PC-3 (cell line): Measurements from ENCODE around the gene MED28. TPM values are rescaled to one million over a fixed set of nuclear protein-coding genes. Genes with fewer than 3 reads are reported as not detected.

Source experiments
- ATAC-seq: fragments of 200-7000 bp; cut with Tn5 transposase; 2 replicates; pipeline ENCODE4 v1.9.1; 2020; ENCODE audit warnings: mild to moderate bottlenecking, moderate library complexity
- BruUV-seq: library from RNA; stranded (reverse); fragments of 400-500 nt; replicated peaks from 2 replicates; lab custom pipeline; 2021; lab: Mats Ljungman, UMichigan
- CTCF ChIA-PET: fragments of 300-600 bp; sonication (Branson Sonifier 250); formaldehyde crosslinking; loops from one replicate; lab custom pipeline; 2022; ENCODE audit warnings: antibody characterized with exemption; lab: Charles Lee
- POLR2A ChIA-PET: fragments of 300-600 bp; sonication (Branson Sonifier 250); formaldehyde crosslinking; loops from one replicate; lab custom pipeline; 2022; ENCODE audit warnings: antibody characterized with exemption; ENCODE audit not compliant: unreplicated experiment; lab: Charles Lee
- DNase-seq: peaks from one replicate; pipeline ENCODE4 v3.0.0-alpha.2; 2015
- H2AFZ ChIP-seq: fragments of 300-600 bp; sonication (generic); 2 replicates; pipeline ENCODE4 v1.6.0; 2016; ENCODE audit warnings: antibody characterized with exemption, low read length
- H3F3A ChIP-seq: fragments of 300-600 bp; sonication (generic); one replicate; pipeline ENCODE4 v1.6.0; 2017; ENCODE audit warnings: antibody characterized with exemption, low read length, control low read depth, mild to moderate bottlenecking; ENCODE audit not compliant: unreplicated experiment
- H3K27ac ChIP-seq: fragments of 300-600 bp; sonication (generic); 2 replicates; pipeline ENCODE4 v1.5.1; 2016; ENCODE audit warnings: mild to moderate bottlenecking, low read length
- H3K27me3 ChIP-seq: fragments of 300-600 bp; sonication (generic); 2 replicates; pipeline ENCODE4 v1.6.1; 2016; ENCODE audit warnings: low read length, mixed read lengths
- H3K36me3 ChIP-seq: fragments of 300-600 bp; sonication (generic); 2 replicates; pipeline ENCODE4 v1.6.1; 2016; ENCODE audit warnings: low read depth, mixed run types, low read length, mixed read lengths
- H3K4me1 ChIP-seq: fragments of 300-600 bp; sonication (generic); 2 replicates; pipeline ENCODE4 v1.5.1; 2016; ENCODE audit warnings: low read length; ENCODE audit not compliant: insufficient read depth
- H3K4me2 ChIP-seq: fragments of 300-600 bp; sonication (generic); 2 replicates; pipeline ENCODE4 v1.6.0; 2016; ENCODE audit warnings: low read length
- H3K4me3 ChIP-seq: fragments of 300-600 bp; sonication (generic); 2 replicates; pipeline ENCODE4 v1.5.1; 2016; ENCODE audit warnings: mild to moderate bottlenecking, low read length, mixed read lengths
- H3K79me2 ChIP-seq: fragments of 300-600 bp; sonication (generic); 2 replicates; pipeline ENCODE4 v1.6.1; 2017; ENCODE audit warnings: low read length, mixed read lengths
- H3K9ac ChIP-seq: fragments of 300-600 bp; sonication (generic); 2 replicates; pipeline ENCODE4 v1.6.0; 2016; ENCODE audit warnings: mild to moderate bottlenecking, low read length
- H3K9me2 ChIP-seq: fragments of 300-600 bp; sonication (generic); replicated peaks from 2 replicates; pipeline ENCODE4 v1.6.1; 2016; ENCODE audit warnings: mixed run types, low read length, mixed read lengths
- H3K9me3 ChIP-seq: fragments of 300-600 bp; sonication (generic); 2 replicates; pipeline ENCODE4 v1.6.1; 2016; ENCODE audit warnings: low read length, mixed read lengths
- H4K20me1 ChIP-seq: fragments of 300-600 bp; sonication (generic); 2 replicates; pipeline ENCODE4 v1.6.1; 2016; ENCODE audit warnings: low read length, mixed read lengths
- EZH2 ChIP-seq: fragments of 300-600 bp; sonication (generic); IDR thresholded peaks from one replicate; pipeline ENCODE4 v1.6.1; 2017; ENCODE audit warnings: antibody characterized with exemption, mild to moderate bottlenecking, low read length; ENCODE audit not compliant: unreplicated experiment
- EZH2phosphoT487 ChIP-seq: fragments of 300-600 bp; sonication (generic); IDR thresholded peaks from 2 replicates; pipeline ENCODE4 v1.6.1; 2018; ENCODE audit warnings: mild to moderate bottlenecking, antibody characterized with exemption, low read length, borderline replicate concordance
- intact Hi-C: fragments of 100-400 bp; cut with micrococcal nuclease; formaldehyde crosslinking; loops from 2 replicates; pipeline ENCODE4 v1.9.0; 2023
- total RNA-seq: library from RNA; depleted of rRNA; stranded (reverse); fragments of >200 nt; gene quantifications from 2 replicates; pipeline ENCODE4 v1.2.3, GENCODE V29; 2014
- TF ChIP-seq, protein P1 (sequence below): fragments of 300-600 bp; sonication (generic); conservative IDR thresholded peaks from 2 replicates; pipeline ENCODE4 v1.5.1; 2017; ENCODE audit warnings: antibody characterized with exemption, low read depth, mild to moderate bottlenecking, low read length

The MED28 gene
- total RNA-seq, 1 experiment from 2014 or later, result 4.4 TPM

DNA sequence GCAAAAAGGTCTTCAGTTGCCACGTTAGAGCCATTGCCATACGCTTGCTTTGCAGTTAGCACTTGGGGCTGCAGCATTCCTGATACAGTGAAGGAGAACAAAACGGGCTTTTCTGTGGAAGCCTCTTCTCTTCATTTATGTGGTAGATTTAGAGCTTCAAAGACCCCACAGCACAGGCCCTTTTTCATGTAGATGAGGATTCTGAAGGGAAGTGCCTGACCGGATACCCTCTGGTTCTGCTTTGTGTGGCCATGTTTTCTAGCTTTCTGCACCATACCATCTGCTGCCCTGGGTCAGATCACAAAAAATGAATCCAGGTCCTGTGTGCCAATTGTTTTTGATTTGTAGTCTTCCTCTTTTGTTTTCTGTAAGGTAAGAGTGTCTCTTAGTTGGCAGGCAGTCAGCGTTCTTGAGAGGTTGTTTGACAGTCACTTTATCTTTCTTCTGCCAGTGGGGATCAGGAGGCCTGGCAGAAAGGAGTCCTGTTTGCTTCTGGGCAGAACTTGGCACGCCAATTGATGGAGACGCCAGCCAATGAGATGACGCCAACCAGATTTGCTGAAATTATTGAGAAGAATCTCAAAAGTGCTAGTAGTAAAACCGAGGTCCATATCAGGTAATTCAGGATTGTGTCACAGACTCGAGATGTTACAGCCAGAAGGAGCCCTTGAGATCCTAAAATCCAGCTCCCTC lies 29.8 kb upstream of the MED28 start:
- ChIA-PET POLR2A (no interaction called here), CTCF (no interaction called here)
- Histone ChIP-seq H3K27me3 (no peaks in the 10 kb centered on the region), H3K4me3 (no peak overlapping the region), H3K4me2 (no peak overlapping the region), H3K9ac (no peak overlapping the region), H3F3A (no peaks in the 10 kb centered on the region), H3K79me2 (no peaks in the 10 kb centered on the region), H3K9me3 (no peaks in the 10 kb centered on the region), H3K27ac (no peak overlapping the region), H2AFZ (no peak overlapping the region), H4K20me1 (no peaks in the 10 kb centered on the region), H3K9me2 (no peaks in the 10 kb centered on the region), H3K36me3 (peaks cover 12% of the 10 kb centered on the region), H3K4me1 (no peaks in the 10 kb centered on the region)
- TF ChIP-seq EZH2 (no peak), EZH2phosphoT487 (no peak)
- TF ChIP-seq, protein P1, sequence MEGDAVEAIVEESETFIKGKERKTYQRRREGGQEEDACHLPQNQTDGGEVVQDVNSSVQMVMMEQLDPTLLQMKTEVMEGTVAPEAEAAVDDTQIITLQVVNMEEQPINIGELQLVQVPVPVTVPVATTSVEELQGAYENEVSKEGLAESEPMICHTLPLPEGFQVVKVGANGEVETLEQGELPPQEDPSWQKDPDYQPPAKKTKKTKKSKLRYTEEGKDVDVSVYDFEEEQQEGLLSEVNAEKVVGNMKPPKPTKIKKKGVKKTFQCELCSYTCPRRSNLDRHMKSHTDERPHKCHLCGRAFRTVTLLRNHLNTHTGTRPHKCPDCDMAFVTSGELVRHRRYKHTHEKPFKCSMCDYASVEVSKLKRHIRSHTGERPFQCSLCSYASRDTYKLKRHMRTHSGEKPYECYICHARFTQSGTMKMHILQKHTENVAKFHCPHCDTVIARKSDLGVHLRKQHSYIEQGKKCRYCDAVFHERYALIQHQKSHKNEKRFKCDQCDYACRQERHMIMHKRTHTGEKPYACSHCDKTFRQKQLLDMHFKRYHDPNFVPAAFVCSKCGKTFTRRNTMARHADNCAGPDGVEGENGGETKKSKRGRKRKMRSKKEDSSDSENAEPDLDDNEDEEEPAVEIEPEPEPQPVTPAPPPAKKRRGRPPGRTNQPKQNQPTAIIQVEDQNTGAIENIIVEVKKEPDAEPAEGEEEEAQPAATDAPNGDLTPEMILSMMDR, result no peak
- no peak for ATAC-seq
- no peak for DNase-seq
- BruUV-seq, result no TSS peak
- intact Hi-C loops, result no loop called here

DNA sequence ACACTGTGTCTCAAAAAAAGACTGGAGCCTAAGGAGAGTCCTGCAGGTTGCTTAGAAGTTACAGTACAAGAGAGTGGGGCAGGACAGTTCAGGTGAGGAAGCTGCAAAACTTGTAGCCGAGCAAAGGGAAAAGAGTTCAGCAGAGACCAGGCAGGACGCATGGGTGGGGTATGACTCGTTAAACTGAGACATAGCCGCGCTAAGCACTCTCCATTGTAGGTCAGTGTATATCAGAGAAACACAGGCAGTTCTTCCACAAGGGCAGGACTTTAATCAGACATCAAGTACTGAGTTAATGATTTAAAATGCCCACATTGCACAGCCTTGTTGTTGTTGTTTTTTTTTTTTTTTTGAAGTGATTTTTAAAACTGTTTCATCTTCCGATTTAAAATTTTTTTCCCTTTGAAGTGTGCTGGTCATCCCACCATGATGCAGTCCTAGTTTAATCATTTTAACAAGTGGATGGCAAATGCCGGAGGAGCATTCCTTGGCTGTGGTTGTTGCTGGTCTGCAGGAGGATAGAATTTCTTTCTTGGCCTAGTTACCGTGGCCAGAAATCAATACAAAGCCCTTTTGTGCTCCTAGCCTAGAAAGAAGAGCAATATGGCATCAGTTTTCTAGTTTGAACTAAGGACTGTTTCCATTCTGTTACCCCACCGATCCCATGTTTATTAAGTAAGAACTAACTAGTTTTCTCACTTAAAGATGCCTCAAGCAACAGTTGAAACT lies 27.2 kb upstream of the MED28 start:
- Histone ChIP-seq H4K20me1 (no peaks in the 10 kb centered on the region), H3K4me2 (no peak overlapping the region), H3K9me2 (no peaks in the 10 kb centered on the region), H3K4me3 (no peak overlapping the region), H3K36me3 (peaks cover 8% of the 10 kb centered on the region; the same call in 1 of the 2 replicates), H3K9ac (no peak overlapping the region), H3K27ac (no peak overlapping the region), H3K4me1 (no peaks in the 10 kb centered on the region), H3F3A (no peaks in the 10 kb centered on the region), H3K79me2 (no peaks in the 10 kb centered on the region), H2AFZ (no peak overlapping the region), H3K9me3 (no peaks in the 10 kb centered on the region), H3K27me3 (no peaks in the 10 kb centered on the region)
- DNase-seq, result no peak
- intact Hi-C loops, result no loop called here
- ATAC-seq, result no peak
- ChIA-PET CTCF (no interaction called here), POLR2A (no interaction called here)
- TF ChIP-seq EZH2 (no peak), EZH2phosphoT487 (no peak)
- TF ChIP-seq, protein P1, result no peak
- BruUV-seq, result no TSS peak

- H3K79me2 ChIP-seq, result no peaks in the 10 kb centered on the region
- no peaks in the 10 kb centered on the region for H3K9me2 ChIP-seq
- H3F3A ChIP-seq, result no peaks in the 10 kb centered on the region
- BruUV-seq, result no TSS peak
- no peak overlapping the region for H3K4me2 ChIP-seq
- H4K20me1 ChIP-seq, result no peaks in the 10 kb centered on the region
- intact Hi-C loops, result no loop called here
- no peak for DNase-seq
- H3K36me3 ChIP-seq, result peaks cover 8% of the 10 kb centered on the region; the same call in 1 of the 2 replicates
- no peaks in the 10 kb centered on the region for H3K9me3 ChIP-seq
- H3K4me3 ChIP-seq, result no peak overlapping the region
- H3K27ac ChIP-seq, result no peak overlapping the region
- CTCF ChIA-PET, result no interaction called here
- no peak overlapping the region for H3K9ac ChIP-seq
- no peaks in the 10 kb centered on the region for H3K27me3 ChIP-seq
- H2AFZ ChIP-seq, result no peak overlapping the region
- no peaks in the 10 kb centered on the region for H3K4me1 ChIP-seq
- POLR2A ChIA-PET, result no interaction called here
- no peak for TF ChIP-seq EZH2
- TF ChIP-seq EZH2phosphoT487, result no peak
- TF ChIP-seq, protein P1, result no peak
- ATAC-seq, result no peak
Measured at GRCh38 chr4:17589355-17589754, 25.1 kb upstream of the MED28 start.
